ENCODE data around the gene TEX11.

DNA sequence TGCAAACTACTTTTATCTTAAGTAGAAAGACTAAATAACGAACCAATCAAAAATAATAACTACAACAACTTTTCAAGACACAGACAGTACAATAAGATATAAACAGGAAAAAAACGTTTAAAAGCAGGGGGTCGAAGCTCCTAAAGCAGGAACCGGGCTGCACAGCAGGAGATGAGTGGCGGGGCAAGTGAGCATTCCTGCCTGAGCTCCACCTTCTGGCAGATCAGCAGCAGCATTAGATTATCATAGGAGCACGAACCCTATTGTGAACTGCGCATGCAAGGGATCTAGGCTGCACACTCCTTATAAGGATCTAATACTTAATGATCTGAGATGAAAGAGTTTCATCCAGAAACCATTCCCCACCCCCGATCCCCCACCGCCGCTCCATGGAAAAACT lies 146.2 kb downstream of the TEX11 start:
- TF ChIP-seq, protein P1, sequence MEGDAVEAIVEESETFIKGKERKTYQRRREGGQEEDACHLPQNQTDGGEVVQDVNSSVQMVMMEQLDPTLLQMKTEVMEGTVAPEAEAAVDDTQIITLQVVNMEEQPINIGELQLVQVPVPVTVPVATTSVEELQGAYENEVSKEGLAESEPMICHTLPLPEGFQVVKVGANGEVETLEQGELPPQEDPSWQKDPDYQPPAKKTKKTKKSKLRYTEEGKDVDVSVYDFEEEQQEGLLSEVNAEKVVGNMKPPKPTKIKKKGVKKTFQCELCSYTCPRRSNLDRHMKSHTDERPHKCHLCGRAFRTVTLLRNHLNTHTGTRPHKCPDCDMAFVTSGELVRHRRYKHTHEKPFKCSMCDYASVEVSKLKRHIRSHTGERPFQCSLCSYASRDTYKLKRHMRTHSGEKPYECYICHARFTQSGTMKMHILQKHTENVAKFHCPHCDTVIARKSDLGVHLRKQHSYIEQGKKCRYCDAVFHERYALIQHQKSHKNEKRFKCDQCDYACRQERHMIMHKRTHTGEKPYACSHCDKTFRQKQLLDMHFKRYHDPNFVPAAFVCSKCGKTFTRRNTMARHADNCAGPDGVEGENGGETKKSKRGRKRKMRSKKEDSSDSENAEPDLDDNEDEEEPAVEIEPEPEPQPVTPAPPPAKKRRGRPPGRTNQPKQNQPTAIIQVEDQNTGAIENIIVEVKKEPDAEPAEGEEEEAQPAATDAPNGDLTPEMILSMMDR (IDR thresholded peaks at IDR 0.05; ENCODE audit: low read length) = no peak
- TF ChIP-seq EZH2 (IDR thresholded peaks at IDR 0.05; ENCODE audit: borderline replicate concordance, low read length) = no peak
